Iris pigment epithelial cell (primary cell): ENCODE measurements around the gene LRFN5.
"Not testable (repeated sequence)": the region's sequence is repeated elsewhere in the genome, so short reads cannot be mapped to it uniquely, and the experiment has no call there.

Source experiments
- DNase-seq: peaks from one replicate; pipeline ENCODE4 v3.0.0-alpha.2; 2011; ENCODE audit warnings: low read depth

Gene LRFN5

DNA sequence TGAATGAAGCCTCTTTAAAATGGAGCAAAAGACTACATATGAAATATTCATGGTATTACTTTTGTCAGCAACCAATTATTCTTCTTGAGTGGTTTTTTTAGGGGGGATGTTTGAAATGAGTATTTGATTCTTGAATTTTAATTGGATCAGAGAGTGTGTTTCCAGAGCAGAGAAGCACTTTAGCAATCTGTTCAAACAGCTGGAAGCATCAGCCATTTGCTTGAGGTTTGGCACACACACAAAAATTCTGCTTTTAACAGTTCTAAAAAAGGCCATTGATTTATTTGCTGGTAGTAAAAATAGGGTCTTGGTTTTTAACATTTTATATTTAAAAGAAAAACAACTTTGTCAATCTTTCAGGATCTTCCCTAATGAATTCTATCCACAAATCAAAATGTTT is 292.7 kb downstream of the LRFN5 start:
- peak; percentile 0 for DNase-seq

DNA sequence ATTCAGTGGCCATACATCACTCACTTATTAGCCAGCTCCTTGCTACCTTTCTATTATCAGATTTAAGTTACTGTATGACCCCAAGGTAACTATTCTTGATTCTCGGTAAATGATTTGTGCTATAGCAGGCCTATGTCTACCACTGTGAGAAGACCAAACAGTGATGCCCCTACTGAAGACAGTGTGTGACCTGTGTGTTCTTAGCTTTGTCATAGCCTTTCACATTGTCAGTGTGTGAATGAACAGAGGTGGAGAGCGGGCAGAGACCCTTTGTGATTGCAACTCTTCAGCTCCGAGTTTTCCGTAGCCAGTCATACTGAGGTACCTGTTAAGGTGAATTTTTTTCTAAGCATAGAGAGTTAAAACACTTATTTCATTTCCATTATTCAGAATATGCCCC is 294.0 kb downstream of the LRFN5 start:
- no peak for DNase-seq

DNA sequence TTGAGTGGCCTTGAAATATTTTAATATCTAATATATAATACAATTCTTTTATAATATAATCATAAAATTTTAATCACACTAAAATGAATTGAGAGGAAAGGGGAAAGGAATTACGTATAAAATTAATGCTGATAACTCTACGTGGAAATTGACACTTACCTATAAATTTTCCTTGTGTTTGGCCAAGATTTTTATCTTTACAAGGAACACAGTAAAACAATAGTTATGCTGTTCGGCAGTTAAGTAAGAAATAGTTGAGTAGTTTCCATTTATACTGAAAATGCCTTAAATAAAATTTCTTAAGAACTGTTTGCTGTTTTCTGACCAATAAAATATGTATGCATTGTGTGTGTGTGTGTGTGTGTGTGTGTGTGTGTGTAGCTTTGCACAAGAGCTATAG is 294.4 kb downstream of the LRFN5 start:
- DNase-seq: no peak

DNA sequence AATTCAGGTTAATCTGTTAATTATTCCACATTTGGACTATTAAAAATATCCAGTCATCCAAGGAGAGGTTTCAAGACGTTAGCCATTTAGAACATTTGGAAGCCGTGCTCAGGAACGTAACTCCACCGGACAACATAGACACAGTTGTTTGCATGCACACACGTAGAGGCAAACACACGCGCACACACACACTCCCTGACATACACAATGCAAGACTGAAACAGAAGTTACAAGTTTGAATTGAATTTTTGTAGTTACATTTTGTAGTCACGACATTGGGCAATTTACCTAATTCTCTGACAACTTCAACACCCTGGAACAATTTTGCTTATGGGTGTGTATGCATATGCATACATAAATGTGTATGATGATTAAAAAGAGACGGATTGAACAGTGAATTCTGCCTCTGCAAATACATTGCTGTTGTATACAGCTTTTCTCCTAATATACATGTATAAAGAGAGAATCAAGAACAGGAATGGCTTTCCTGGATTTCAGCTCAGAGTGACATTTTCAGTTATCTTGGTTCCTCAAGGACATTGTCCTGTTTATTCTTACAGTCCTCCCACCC is 298.8 kb downstream of the LRFN5 start:
- DNase-seq: no peak

DNA sequence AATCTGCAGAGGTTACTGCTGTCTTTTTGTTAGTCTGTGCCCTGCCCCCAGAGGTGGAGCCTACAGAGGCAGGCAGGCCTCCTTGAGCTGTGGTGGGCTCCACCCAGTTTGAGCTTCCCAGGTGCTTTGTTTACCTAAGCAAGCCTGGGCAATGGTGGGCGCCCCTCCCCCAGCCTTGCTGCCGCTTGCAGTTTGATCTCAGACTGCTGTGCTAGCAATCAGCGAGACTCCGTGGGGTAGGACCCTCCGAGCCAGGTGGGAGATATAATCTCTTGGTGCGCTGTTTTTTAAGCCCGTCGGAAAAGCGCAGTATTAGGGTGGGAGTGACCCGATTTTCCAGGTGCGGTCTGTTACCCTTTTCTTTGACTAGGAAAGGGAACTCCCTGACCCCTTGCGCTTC is 304.5 kb downstream of the LRFN5 start:
- not testable (repeated sequence) for DNase-seq

DNA sequence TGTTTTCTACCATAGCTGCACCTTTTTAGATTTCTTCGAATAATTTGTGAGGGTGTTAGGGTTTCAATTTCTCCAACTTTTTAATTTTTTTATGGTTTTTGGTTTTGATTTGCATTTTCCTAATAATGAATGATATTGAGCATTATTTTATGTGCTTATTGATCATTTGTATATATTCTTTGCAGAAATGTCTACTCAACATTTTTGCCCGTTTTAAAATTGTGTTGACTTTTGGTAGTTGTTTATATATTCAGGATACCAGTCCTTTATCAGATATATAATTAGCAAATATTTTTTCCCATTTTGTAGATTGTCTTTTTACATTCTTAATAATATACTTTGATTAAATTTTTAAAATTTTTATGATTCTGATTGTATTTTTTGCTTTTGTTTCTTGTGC is 306.7 kb downstream of the LRFN5 start:
- DNase-seq: no peak

DNA sequence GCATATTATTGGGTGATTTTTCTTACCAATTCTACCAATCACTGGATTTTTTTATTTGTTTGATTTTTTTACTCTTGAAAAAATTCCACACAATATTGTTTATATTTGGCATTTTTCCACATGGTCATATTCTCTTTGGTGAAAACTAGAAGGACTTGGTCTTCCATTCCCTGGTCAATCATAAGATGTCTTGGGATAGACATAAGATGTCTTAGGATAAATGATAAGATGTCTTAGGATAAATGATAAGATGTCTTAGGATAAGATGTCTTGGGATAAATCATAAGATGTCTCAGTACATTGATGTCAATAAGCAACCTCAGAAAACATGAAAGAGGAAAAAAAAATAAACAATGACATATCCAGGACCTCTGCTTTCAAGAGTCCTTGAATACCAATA is 309.1 kb downstream of the LRFN5 start:
- no peak for DNase-seq

DNA sequence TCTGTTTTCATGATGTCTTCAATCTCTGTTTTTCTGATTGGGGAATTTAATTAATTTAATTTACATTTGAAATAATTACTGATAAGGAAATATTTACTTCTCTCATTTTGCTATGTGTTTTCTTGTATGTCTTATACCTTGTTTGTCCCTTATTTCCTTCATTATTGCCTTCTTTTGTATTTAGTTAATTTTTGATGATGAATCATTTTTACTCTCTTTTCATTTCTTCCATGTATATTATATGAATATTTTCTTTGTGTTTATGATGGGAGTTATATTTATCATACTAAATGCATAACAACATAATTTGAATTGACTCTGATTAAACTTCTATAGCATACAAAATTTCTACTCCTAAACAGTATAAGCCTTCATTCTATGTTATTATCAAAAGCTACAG is 309.6 kb downstream of the LRFN5 start:
- DNase-seq: no peak

DNA sequence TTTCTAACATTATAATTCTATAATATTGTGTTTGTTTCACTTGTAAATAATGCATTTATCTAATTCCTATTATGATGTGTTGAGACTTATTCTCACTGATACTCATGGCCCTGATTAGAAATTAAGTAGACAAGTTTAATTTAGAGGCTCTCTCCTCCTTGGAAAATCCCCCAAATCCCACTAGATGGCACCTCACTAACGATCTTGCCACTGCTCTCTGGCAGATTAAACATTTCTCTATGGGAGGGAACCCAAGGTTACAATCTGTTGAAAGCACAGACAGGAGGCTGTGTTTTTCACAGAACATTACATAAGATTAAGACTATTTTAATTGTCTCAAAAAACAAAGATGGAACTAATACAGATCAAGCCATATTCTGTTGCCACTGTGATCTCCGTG is 318.7 kb downstream of the LRFN5 start:
- DNase-seq: peak; percentile 0

DNA sequence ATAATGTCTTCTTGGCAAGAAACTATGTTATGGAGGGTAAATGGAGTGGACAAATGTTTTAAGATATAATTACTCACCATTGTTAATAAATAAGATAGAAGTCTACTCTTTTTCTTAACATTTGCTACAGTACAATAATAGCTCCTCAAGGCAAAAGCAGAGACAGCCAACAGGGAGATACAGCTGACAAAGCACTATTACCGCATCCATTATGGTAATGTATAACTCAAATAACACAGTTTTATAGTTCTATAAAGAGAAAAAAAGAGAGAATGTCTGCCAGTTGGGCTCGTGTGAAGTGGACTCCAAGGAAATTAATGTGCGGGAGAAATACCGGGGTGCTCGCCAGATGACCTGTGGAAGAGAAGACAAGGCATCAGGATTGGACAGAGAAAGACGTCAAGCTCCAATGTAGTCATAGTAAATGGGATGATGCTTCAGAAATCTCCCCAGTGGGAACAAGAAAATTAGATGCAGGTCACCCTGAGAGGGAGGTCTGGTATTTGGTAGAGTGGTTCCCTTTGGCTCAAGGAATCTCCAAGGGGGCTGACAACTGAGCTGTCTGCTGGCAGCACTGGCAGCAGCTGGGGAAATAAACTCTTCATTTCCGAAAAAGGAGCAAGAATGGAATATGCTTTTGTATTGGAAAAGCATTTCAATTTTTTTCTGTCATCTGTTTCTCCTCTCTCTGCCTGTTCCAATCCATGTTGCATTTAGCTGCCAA is 343.9 kb downstream of the LRFN5 start:
- DNase-seq: no peak
